Thyroid gland (tissue), 4 donors: ENCODE measurements around the gene THRB.

ENCODE experiments used
- POLR2A ChIP-seq, 2 donors: fragments of 450-650 bp; IDR thresholded peaks; one replicate each; pipeline ENCODE4 v1.6.1; 2017; ENCODE audit warnings: antibody characterized with exemption in 2 of 2, mild to moderate bottlenecking in 2 of 2, moderate library complexity in 1 of 2
- TF ChIP-seq, protein P1 (sequence below), 6 experiments: fragments of 200-600 bp in 3 of 6; fragments of 450-650 bp in 3 of 6; sonication (generic) in 3 of 6; IDR thresholded peaks; one replicate each; pipeline ENCODE4 v1.5.1; 2016 to 2019; ENCODE audit warnings: antibody characterized with exemption in 6 of 6, mild to moderate bottlenecking in 2 of 6, inconsistent platforms in 1 of 6, moderate library complexity in 1 of 6

DNA sequence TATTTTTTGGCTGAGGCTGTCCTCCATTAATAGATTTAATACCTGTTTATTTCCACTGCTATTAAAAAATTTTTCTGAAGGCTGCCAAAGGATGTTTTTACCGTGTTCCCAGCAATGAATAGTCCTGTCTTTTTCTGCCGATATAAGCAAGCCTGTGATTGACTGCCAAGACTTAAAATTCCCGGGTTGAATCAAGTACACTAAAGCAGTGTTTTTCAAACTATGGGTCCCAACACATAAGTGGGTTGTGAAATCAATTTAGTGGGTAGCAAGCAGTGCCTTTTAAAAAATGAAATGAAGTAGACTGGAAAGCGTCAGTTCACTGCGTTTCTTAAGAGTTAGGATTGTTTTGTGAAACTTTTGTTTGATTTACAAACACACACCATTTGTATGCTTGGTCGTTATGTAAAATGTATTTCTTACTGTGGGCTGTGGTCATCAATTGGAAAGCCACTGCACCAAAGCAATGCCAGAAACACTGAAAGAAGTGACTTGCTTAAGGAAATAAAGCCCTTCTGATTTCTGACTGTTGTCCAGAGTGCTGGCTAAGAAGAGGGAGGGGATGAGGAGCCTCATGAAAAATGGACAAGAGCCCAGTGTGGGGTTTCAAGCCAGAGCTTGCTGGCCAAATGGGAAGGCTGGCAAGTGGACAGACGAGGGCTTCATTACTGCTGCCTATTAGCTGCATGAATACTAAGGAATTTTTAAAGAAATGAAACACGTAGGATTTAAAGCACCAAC lies 206.0 kb downstream of the THRB start:
- TF ChIP-seq, protein P1, sequence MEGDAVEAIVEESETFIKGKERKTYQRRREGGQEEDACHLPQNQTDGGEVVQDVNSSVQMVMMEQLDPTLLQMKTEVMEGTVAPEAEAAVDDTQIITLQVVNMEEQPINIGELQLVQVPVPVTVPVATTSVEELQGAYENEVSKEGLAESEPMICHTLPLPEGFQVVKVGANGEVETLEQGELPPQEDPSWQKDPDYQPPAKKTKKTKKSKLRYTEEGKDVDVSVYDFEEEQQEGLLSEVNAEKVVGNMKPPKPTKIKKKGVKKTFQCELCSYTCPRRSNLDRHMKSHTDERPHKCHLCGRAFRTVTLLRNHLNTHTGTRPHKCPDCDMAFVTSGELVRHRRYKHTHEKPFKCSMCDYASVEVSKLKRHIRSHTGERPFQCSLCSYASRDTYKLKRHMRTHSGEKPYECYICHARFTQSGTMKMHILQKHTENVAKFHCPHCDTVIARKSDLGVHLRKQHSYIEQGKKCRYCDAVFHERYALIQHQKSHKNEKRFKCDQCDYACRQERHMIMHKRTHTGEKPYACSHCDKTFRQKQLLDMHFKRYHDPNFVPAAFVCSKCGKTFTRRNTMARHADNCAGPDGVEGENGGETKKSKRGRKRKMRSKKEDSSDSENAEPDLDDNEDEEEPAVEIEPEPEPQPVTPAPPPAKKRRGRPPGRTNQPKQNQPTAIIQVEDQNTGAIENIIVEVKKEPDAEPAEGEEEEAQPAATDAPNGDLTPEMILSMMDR (IDR thresholded peaks at IDR 0.05), result no peak
- no peak for TF ChIP-seq POLR2A (IDR thresholded peaks at IDR 0.05)
